ENCODE results near the gene ME2.

GRCh38 chr18:50859793-50860555, 18.9 kb upstream of the ME2 start:
- TF ChIP-seq CTCF (IDR thresholded peaks at IDR 0.05) (no peak), EZH2 (IDR thresholded peaks at IDR 0.05; ENCODE audit: borderline replicate concordance, insufficient read depth, low read depth, low read length, poor library complexity, severe bottlenecking) (no peak)

Measured in B cell (primary cell).